CD4-positive, alpha-beta T cell treated with Interleukin-12 subunit alpha and Interleukin-12 subunit beta, for 1 hour (primary cell): ENCODE data around the gene SMARCD3.

Source experiments
- DNase-seq: peaks from one replicate; pipeline ENCODE4 v3.0.0-alpha.2; 2020

SMARCD3 gene

GRCh38 chr7:151272405-151272804 lies 23.9 kb upstream of the SMARCD3 start:
- no peak for DNase-seq

- DNase-seq, result peak; percentile 20
Observed at GRCh38 chr7:151271699-151272355, 23.3 kb upstream of the SMARCD3 start.

- DNase-seq, result no peak
Observed at GRCh38 chr7:151269511-151269910, 21.0 kb upstream of the SMARCD3 start.

GRCh38 chr7:151265351-151265931 lies 16.9 kb upstream of the SMARCD3 start:
- DNase-seq, result no peak

- DNase-seq, result no peak
Observed at GRCh38 chr7:151264615-151265014, 16.1 kb upstream of the SMARCD3 start.

GRCh38 chr7:151261529-151261928 lies 13.0 kb upstream of the SMARCD3 start:
- DNase-seq, result no peak

- DNase-seq, result no peak
Observed at GRCh38 chr7:151260883-151261282, 12.4 kb upstream of the SMARCD3 start.

GRCh38 chr7:151260471-151260870 lies 12.0 kb upstream of the SMARCD3 start:
- DNase-seq, result no peak

- DNase-seq, result no peak
Observed at GRCh38 chr7:151257990-151258389, 9.5 kb upstream of the SMARCD3 start.

- no peak for DNase-seq
Observed at GRCh38 chr7:151256410-151257045, 8.0 kb upstream of the SMARCD3 start.

GRCh38 chr7:151255390-151255789 lies 6.9 kb upstream of the SMARCD3 start:
- DNase-seq, result no peak

GRCh38 chr7:151254851-151255250 lies 6.4 kb upstream of the SMARCD3 start:
- no peak for DNase-seq

GRCh38 chr7:151254316-151254715 lies 5.8 kb upstream of the SMARCD3 start:
- no peak for DNase-seq

- no peak for DNase-seq
Observed at GRCh38 chr7:151252961-151253711, 4.6 kb upstream of the SMARCD3 start.

- no peak for DNase-seq
Observed at GRCh38 chr7:151252561-151252835, 4.0 kb upstream of the SMARCD3 start.

- DNase-seq, result no peak
Observed at GRCh38 chr7:151251689-151252560, 3.4 kb upstream of the SMARCD3 start.

- no peak for DNase-seq
Observed at GRCh38 chr7:151251328-151251688, 2.8 kb upstream of the SMARCD3 start.

GRCh38 chr7:151250181-151251132 lies 2.0 kb upstream of the SMARCD3 start:
- DNase-seq, result no peak

- no peak for DNase-seq
Observed at GRCh38 chr7:151249732-151250072, 1.2 kb upstream of the SMARCD3 start.

GRCh38 chr7:151249034-151249731 lies 689 bp upstream of the SMARCD3 start:
- DNase-seq, result no peak

GRCh38 chr7:151247611-151248345 lies 716 bp downstream of the SMARCD3 start:
- DNase-seq, result no peak
